Fibroblast of skin of scalp (primary cell): ENCODE data around the gene TBC1D8.

Experiments
- DNase-seq: peaks from one replicate; pipeline ENCODE4 v3.0.0-alpha.2; 2013

The TBC1D8 gene

GRCh38 chr2:101162561-101163330 lies 11.6 kb upstream of the TBC1D8 start:
- no peak for DNase-seq

- DNase-seq: no peak
Observed at GRCh38 chr2:101161658-101162057, 10.5 kb upstream of the TBC1D8 start.

GRCh38 chr2:101160454-101160853 lies 9.3 kb upstream of the TBC1D8 start:
- peak; percentile 33 for DNase-seq

- no peak for DNase-seq
Observed at GRCh38 chr2:101159526-101159925, 8.3 kb upstream of the TBC1D8 start.

GRCh38 chr2:101157272-101157671 lies 6.1 kb upstream of the TBC1D8 start:
- DNase-seq: no peak

- no peak for DNase-seq
Observed at GRCh38 chr2:101153787-101154186, 2.6 kb upstream of the TBC1D8 start.

GRCh38 chr2:101153077-101153707 lies 2.0 kb upstream of the TBC1D8 start:
- DNase-seq: no peak

- DNase-seq: peak; percentile 47
Observed at GRCh38 chr2:101152272-101153076, 1.3 kb upstream of the TBC1D8 start.

GRCh38 chr2:101151859-101152271 lies 683 bp upstream of the TBC1D8 start:
- no peak for DNase-seq

GRCh38 chr2:101150306-101151145 lies 656 bp downstream of the TBC1D8 start:
- DNase-seq: no peak

- DNase-seq: no peak
Observed at GRCh38 chr2:101149241-101150192, 1.7 kb downstream of the TBC1D8 start.

- DNase-seq: no peak
Observed at GRCh38 chr2:101148777-101149176, 2.4 kb downstream of the TBC1D8 start.

- no peak for DNase-seq
Observed at GRCh38 chr2:101147971-101148370, 3.2 kb downstream of the TBC1D8 start.

- no peak for DNase-seq
Observed at GRCh38 chr2:101147062-101147461, 4.1 kb downstream of the TBC1D8 start.

- no peak for DNase-seq
Observed at GRCh38 chr2:101146535-101146934, 4.6 kb downstream of the TBC1D8 start.

- no peak for DNase-seq
Observed at GRCh38 chr2:101145406-101145805, 5.8 kb downstream of the TBC1D8 start.

GRCh38 chr2:101142163-101142562 lies 9.0 kb downstream of the TBC1D8 start:
- no peak for DNase-seq

- DNase-seq: peak; percentile 17
Observed at GRCh38 chr2:101140978-101141655, 10.1 kb downstream of the TBC1D8 start.

GRCh38 chr2:101140237-101140636 lies 10.9 kb downstream of the TBC1D8 start:
- DNase-seq: no peak

- no peak for DNase-seq
Observed at GRCh38 chr2:101139495-101139894, 11.7 kb downstream of the TBC1D8 start.
